Sciatic nerve (tissue), 2 donors: Measurements from ENCODE around the gene SNRNP70. TPM values are rescaled to one million over a fixed set of nuclear protein-coding genes. Genes with fewer than 3 reads are reported as not detected.
"Not testable (repeated sequence)": the region's sequence is repeated elsewhere in the genome, so short reads cannot be mapped to it uniquely, and the experiment has no call there.

Source experiments
- ATAC-seq: fragments of 200-7000 bp; cut with Tn5 transposase; one replicate; pipeline ENCODE4 v1.9.1; 2020; ENCODE audit warnings: mild to moderate bottlenecking, moderate library complexity
- DNase-seq: peaks from one replicate; pipeline ENCODE4 v3.0.0-alpha.2; 2020; ENCODE audit warnings: low spot score
- intact Hi-C: fragments of 100-400 bp; cut with DNase I; formaldehyde crosslinking; loops from one replicate; pipeline ENCODE4 v1.14.2; 2022
- total RNA-seq: library from RNA; stranded (reverse); fragmentation: NEBNext Ultra II Directional; extraction: Animal tissue kit (Norgen Biotek cat#: 25700); gene quantifications from one replicate; pipeline ENCODE4 v1.2.1, GENCODE V29; 2021
- donor health status: DM: no; HTN: no; CAD: no.
- donor health status: DM: no; HTN: no; CAD: no.

The SNRNP70 gene
- total RNA-seq, 1 donor from 2014 or later = 299 TPM

DNA sequence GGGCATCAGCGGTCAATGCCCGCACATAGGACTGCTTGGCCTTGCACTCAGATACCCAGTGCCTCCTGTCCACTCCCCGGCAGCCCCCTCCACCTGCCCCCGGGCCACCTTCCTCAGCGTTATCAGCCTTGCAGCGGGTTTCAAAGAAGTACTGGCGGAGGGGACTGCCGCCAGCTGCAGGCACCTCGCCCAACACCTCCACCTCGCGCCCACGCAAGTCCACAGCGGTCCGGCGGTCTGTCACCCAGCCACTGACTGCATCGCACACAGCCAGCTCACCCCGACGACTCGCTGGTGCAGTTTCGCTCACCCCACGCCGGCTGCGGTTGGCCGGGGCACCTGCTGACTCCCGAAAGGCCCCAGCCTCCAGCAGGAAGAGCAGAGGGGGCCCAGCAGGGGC is 23.8 kb upstream of the SNRNP70 start:
- ATAC-seq = no peak
- intact Hi-C loops = no loop called here
- DNase-seq = no peak

DNA sequence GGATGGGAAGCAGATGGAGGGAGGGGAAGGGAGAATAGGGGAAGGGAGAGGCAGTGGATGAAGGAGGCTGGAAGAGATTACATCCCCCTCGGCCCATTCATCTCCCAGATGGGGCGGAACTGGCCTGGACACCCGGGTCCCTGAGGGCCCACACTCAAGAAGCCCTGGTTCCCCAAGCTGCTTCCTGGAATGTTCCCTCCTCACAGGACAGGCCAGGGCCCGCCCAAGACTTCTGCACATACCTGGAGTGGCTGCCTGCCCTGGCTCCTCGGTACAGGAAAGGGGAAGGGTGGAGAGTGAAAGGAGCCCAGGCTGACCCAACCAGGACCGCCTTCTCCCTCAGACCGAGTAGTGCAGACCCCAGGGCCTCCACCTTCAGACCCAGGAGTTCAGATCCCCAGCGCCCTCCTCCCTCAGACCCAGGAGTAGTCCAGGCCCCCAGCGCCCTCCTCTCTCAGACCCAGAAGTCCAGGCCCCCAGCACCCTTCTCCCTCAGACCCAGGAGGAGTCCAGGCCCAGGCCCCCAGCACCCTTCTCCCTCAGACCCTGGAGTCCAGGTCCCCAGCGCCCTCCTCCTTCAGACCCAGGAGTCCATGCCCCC is 21.1 kb upstream of the SNRNP70 start:
- peak; percentile 17 for ATAC-seq
- intact Hi-C loops = no loop called here
- no peak for DNase-seq

DNA sequence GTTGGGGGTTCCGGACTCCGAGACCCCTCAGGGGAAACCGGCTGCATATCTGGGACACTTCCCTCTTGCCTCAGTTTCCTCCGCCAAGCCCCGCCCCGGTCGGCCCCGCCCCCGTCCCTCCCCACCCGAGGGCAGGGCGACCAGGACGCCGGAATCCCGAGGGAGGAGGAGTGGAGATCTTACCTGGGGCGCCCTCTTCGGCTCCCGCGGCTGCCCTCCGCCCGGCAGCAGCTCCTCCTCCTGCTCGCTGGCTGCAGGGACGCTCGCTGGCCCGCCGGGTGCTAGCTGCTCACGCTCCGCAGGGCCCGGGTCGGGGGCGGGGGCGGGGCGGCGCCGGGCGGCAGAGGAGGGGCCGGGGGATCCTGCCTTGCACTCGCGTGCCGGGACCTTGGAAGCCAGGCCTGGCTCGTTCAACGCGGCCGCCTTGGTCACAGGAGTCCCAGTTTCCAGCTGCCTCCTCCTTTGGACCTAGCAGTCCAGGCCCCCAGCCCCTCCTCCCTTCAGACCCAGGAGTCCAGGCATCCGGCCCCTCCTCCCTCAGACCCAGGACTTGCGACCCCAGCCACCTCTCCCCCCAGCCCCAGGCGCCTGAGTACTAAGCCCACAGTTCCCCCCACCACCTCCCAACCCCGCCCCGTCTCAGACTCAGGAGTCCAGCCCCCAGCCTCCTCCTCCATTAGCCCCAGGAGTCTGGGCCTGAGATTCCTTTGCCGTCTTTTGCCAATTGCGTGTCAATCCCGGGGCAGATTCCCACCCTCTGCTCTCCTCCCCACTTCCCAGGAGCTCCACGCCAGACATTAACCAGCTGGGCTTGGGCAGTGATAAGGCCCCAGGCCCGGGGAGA is 20.3 kb upstream of the SNRNP70 start, which contains the start of gene NTF4:
Gene NTF4 (minus strand): TSS at position 51 of the 844 bp plus-strand sequence. CDS start 2,821 bp downstream, outside the sequence.
- intact Hi-C loops = no loop called here
- ATAC-seq (no peak), DNase-seq (no peak)

DNA sequence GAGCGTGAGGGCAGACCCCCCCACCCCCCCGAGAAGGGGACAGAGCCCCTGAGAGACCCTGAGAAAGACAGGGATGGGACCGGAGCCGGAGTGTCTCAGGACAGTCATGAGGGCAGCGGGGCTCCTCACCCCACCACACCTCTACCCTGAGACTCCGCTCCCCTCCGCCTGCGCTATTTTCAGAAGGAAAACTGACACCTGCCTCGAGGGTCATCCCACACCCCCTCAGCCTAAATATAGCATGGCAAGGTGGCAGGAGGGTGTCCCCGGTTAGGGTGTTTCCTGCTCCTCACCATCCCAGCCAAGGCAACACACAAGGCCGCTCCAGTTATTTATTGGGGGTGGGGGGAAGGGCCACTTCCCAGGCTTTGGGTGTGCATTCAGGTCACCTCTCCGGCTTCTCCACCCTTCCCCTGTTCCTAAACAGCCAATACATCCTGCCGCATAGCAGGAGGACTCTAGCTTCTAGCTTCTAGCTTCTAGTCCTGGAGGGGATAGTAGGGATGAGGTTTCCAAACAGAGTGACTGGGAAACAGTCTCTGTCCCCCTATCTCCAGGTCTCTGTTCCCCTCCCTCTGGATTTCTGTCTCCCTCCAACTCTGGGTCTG is 19.2 kb upstream of the SNRNP70 start:
- intact Hi-C loops = no loop called here
- no peak for ATAC-seq
- no peak for DNase-seq

DNA sequence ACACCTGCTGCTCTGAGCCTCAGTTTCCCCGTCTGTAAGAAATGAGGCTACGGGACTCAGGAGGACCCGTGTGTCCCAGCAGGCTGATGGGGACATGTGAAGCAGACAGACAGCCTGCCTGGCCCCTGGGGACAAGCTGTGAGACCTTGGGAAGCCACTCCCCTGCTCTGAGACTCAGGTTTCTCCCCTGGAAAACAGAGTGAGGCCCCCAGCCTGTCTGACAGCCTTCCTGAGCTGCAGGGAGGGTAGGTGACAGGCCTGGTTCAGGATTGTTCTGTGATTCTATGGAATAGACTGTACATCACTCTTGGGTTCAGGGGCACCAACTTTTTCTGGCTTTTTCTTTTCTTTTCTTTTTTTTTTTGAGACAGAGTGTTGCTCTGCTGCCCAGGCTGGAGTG is 17.7 kb upstream of the SNRNP70 start:
- intact Hi-C loops = no loop called here
- ATAC-seq = no peak
- DNase-seq = no peak

DNA sequence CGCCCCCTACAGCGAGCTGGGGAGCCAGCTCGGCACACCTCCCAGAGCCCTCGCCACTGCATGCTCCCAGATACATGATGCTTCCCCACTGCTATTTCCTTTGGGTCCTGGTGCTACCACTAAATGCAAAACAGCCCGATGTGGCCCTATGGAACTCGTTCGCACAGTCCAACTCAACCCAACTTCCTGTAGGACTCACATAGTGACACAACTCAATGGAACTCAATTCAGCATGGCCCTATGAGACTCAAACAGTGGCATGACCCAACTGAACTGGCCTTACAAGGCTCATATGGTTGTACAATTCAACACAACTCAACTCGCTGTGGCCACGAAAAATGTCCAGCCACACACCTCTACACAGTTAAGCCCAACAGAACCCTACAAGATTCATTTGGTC is 16.2 kb upstream of the SNRNP70 start:
- ATAC-seq (no peak), DNase-seq (no peak)
- intact Hi-C loops = no loop called here

DNA sequence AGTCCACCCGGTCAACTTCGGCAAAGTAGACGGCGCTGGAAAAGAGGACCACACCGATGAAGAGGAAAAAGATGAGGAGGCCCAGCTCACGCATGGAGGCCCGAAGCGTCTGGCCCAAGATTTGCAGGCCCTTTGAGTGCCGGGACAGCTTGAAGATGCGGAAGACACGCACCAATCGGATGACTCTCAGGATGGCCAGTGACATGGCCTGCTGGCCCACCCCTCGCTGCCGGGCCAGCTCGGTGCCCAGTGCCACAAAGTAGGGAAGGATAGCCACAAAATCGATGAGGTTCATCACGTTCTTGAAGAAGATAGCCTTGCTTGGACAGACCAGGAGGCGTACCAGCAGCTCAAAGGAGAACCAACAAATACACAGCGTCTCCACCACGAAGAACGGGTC is 14.8 kb upstream of the SNRNP70 start:
- intact Hi-C loops = no loop called here
- DNase-seq = no peak
- no peak for ATAC-seq

DNA sequence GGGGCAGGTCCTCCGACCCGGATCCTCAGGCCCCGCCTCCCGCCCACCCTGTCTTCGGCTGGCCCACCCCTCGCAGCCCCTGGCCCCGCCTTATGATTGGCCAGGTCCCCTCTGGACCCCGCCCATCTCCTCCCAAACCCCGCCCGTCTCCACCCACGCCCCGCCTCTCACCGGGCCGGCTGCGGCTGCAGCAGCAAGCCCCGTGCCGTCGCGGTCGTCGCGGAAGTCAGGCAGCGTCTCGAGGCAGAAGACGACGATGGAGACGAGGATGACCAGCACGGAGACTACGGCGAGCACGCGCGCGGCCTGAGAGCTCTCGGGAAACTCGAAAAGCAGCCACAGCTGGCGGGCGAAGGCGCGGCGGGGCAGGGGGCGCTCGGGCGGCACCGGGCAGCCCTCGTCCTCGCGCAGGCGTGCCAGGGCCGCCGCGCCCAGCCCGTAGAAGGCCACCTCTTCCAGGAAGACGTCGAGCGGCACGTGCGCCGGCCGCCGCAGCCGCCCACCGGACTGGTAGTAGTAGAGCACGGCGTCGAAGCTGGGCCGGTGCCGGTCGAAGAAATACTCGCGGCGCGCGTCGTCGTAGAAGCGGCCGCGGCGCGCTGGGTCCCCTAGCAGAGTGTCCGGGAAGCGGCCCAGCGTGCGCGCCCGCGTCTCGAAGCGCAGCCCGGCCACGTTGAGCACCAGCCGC is 13.2 kb upstream of the SNRNP70 start:
- ATAC-seq = no peak
- DNase-seq = no peak
- intact Hi-C loops = no loop called here

DNA sequence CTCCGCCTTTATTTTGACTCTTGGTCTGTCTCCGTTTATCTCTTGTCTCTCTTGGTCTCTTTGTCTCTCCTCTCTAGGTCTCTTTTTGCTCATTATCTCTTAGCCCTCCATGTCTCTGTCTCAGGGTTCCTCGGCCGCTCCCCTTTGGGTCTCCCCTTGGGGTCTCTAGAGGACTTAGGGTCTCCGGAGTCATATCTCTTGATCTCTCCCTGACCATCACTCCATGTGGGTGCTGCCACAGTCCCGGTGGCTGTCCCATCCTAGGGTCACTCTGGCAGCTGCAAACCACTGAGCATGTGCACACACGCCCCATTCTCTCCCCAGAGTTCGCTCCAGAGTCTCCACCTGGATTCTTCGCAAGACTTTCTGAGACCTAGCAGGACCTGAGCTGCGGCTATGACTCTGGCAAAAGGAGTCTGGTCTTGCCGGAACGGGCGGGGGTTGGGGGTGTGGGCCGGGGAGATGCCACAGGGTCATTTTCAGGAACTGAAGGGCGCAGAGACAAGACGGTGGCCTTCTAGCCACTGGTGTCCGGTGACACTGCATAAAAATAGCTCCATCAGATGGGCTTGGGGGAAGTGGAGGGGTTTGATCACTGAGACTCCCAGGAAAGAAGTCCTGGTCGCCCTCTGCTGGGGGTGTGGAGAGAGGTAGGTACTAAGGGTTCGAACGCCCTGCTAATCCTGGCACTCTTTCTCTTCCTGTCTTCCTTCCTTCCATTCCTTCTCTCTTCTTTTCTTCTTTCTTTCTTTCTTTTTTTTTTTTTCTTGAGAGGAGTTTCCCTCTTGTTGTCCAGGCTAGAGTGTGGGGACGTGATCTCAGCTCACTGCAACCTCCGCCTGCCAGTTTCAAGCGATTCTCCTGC is 11.5 kb upstream of the SNRNP70 start:
- ATAC-seq (peak; percentile 26), DNase-seq (no peak)
- intact Hi-C loops = no loop called here

DNA sequence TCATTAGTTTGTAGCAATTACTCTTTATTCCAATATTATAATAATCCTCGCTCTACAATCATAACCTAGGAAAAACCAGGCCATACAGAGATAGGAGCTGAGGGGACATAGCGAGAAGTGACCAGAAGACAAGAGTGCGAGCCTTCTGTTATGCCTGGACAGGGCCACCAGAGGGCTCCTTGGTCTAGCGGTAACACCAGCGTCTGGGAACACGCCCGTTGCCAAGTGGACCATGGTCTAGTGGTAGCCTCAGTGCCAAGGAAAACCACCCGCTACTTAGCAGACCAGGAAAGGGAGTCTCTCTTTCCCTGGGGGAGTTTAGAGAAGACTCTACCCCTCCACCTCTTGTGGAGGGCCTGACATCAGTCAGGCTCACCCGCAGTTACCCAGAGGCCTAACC is 10.4 kb upstream of the SNRNP70 start:
- ATAC-seq, intact Hi-C loops: not testable (repeated sequence)
- peak; percentile 81 for DNase-seq

DNA sequence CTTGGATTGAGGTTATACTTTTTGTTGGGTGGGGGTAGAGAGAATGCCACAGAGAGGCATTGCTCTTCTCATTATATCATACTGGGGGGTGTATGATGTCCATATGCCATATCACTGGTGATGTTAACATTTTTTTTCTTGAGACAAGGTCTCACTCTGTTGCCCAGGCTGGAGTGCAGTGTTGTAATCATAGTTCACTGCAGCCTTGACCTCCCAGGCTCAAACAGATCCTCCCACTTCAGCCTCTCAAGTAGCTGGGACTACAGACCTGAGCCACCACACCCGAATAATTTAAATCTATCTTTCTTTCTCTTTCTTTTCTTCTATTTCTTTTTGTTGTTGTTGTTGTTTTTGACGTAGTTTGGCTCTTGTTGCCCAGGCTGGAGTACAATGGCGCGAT is 4.9 kb upstream of the SNRNP70 start:
- ATAC-seq (no peak), DNase-seq (no peak)
- intact Hi-C loops = loop anchor here (10.0 kb wide), 1 partner anchor 64 kb away; no protein-coding TSS in a partner anchor

DNA sequence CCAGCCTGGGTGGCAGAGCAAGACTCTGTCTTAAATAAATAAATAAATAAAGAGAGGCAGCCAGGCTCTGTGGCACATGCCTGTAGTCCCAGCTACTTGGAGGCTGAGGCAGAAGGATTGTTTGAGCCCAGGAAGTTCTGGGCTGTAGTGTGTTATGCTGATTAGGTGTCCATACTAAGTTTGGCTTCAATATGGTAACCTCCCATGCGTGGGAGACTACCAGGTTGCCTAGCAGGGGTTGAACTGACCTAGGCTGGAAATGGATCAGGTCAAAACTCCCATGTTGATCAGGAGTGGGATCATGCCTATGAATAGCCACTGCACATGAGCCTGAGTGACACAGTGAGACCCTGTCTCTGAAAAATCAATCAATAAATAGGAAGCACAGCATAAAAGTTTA is 4.0 kb upstream of the SNRNP70 start:
- intact Hi-C loops = loop anchor here (10.0 kb wide), 1 partner anchor 64 kb away; no protein-coding TSS in a partner anchor
- DNase-seq (no peak), ATAC-seq (no peak)

DNA sequence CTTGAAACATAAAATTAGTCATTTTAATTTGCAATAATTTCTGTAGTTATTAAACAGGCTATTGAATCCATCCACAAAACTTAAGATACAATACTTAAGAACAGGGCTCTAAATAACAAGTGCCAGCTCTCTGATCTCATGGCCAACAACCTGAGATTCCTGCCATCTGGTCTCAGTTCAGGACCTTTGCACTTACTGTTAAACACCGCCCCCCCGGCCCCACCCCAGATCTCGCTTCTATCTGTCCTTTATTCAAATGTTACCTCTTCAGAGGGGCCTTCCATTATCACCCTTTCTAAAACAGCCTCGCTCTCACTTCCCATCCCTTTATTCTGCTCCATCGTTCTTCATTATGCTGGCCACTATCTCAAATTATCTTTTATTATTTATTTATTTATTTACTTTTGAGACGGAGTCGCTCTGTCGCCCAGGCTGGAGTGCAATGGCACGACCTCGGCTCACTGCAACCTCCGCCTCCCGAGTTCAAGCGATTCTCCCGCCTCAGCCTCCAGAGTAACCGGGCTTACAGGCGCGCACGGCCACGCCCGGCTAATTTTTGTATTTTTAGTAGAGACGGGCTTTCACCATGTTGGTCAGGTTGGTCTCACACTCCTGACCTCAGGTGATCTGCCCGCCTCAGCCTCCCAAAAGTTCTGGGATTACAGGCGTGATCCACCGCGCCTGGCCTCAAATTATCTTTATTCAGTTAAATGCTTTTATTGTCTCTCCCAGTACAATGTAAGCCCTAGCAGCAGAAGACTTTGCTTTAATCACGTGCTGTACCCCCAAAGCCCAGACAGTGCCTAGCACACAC is 838 bp upstream of the SNRNP70 start:
- DNase-seq (no peak), ATAC-seq (no peak)
- intact Hi-C loops = loop anchor here (10.0 kb wide), 1 partner anchor 60 kb away; no protein-coding TSS in a partner anchor

DNA sequence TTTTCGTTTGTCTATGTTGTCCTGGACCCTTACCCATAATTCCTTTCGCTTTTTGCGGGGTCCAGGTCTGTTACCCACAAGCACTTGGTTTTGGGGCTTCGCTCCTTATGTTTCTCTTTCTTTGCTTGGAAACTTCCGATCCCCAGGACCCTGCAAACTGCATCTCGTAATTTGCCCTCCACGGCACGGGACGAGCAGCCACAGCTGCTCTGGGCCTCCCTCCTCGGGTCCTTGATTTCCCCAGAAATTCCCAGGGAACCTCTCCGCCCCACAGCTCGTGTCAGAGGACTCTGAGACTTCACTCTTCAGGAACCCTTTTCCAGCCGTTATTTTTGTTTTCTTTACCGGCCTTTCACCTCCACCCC is 599 bp downstream of the SNRNP70 start:
- intact Hi-C loops = loop anchor here (10.0 kb wide), 1 partner anchor 59 kb away; no protein-coding TSS in a partner anchor
- no peak for ATAC-seq

DNA sequence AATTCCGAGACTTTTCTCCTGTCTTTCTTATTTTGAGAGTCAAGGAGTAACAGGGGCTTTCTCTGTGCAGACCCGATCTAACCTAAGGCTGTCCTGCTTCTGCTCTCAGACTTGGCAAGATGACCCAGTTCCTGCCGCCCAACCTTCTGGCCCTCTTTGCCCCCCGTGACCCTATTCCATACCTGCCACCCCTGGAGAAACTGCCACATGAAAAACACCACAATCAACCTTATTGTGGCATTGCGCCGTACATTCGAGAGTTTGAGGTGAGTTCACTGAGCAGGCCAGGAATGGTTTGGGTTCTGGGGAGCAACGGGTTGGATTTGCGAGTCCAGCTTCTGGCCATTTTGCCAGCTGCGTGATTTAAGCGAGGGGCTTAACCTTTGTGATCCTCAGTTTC is 1.0 kb downstream of the SNRNP70 start:
- no peak for DNase-seq
- ATAC-seq = no peak
- intact Hi-C loops = loop anchor here (10.0 kb wide), 1 partner anchor 59 kb away; no protein-coding TSS in a partner anchor

More for the DNA sequence above, 599 bp downstream of the SNRNP70 start:
- DNase-seq = no peak

DNA sequence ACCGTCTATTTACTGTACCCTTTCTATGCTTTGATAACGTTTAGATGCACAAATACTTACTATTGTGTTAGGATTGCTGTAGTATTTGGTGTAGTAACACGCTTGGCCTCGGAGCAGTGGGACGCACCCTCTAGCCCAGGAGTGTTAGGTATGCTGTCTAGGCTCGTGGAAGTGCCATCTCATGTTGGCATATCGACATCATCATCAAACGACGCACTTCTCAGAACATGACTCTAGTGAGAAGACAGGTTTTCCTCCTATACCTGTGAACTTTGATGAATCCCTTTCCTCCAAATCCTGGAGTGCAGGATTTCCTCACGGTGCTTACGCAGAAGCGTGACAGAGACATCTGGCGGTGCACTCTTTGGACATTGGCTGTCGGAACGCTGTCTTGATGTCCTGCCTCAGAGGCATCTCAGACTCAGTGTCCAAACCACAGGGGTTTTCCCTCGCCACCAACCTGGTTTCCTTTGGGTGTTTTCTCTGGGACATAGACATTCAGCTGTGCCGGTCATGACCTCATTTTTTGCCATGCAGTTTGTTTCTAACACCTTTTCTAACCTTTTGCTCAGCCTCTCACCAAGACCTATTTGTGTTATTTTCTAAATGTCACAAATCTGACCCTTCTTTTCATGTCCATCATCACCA is 6.3 kb downstream of the SNRNP70 start:
- intact Hi-C loops = no loop called here
- DNase-seq (no peak), ATAC-seq (no peak)

DNA sequence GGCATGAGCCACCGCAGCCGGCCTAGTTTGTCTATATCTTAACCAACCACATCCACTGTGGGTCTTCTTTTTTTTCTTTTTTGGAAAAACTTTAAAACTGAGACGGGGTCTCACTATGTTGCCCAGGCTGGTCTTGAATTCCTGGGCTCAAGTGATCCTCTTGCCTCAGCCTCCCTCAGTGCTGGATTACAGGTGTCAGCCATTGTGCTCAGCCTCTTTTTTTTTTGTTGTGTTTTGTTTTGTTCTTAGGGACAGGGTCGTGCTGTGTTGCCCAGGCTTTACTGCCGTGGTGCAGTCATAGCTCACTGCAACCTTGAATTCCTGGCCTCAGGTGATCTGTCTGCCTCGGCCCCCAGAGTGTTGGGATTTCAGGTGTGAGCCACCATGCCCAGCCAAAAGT is 7.4 kb downstream of the SNRNP70 start:
- intact Hi-C loops = no loop called here
- ATAC-seq (no peak), DNase-seq (no peak)
